HG03159 (cell line): ENCODE measurements around the gene WASHC2A.
"Not testable (repeated sequence)": the region's sequence is repeated elsewhere in the genome, so short reads cannot be mapped to it uniquely, and the experiment has no call there.

Source experiments
- ATAC-seq: cut with Tn5 transposase; IDR thresholded peaks from one replicate; pipeline ENCODE4 v1.9.1; 2021; ENCODE audit warnings: mild to moderate bottlenecking, moderate library complexity; ENCODE audit not compliant: unreplicated experiment

The WASHC2A gene

DNA sequence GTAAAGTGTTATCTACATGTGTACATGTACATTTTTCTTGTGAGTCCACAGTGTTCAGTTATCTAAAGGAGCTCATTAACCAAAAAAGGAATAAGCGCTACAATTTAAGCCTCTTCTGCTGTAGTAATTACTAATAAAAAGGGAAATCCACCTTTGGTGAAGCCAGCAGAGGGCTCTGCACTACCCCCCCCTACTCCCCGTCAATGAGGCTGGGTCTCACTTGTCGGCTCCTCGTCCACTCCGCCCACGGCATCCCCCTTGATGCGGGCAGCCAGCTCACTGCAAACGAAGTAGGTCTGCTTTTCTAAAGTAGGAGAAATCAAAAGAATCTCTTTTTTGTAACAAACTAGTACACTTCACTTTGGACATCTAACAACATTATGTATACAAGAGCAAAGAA is 4.7 kb upstream of the WASHC2A start:
- no peak for ATAC-seq

DNA sequence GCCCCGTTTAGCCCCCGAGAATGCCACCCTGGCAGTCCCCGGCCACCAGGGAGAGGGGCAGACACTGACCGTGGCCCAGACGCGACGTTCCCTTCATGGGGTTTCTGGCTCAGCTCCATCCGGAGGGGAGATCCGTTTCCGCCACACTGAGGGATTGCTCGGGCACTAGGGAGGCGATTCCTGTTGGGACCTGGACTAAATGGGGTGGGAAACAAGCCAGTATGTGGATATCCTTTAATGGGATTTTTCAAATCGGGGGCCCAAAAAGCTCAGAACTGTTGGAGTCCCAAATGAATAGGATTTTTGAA is 552 bp downstream of the WASHC2A start:
- ATAC-seq = not testable (repeated sequence)

DNA sequence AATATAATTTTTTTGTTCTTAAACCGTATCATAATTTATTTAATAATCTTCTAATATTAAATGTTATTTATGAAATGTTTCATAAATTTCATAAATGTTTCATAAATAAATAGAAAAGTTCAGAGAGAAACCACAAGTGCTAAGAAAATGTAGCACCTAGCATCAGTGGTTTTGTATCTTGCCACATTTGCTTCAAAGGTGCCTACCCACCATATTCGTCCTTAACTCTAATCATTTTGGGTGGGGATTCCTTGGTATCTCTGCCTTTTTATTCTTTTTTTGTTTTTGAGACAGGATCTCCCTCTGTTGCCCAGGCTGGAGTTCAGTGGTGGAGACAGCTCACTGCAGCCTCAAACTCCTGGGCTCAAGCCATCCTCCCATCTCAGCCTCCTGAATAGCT is 7.4 kb downstream of the WASHC2A start:
- not testable (repeated sequence) for ATAC-seq

DNA sequence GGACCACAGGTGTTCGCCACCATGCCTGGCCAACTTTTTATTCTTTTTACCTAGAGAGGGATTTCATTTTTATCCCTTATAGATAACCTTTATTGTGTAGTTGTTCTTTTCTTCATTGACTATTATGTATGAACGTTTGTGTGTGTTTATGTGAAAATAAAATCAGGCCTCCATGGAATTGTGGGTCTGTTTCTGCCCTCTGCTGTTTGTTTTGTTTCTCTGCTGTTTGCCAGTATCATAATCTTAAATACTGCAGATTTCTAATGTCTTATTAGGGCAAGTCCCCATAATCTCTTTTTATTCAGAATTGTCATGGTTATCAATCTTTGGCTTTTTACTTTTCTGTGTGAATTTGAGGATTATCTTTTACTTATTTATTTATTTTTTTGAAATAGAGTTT is 7.8 kb downstream of the WASHC2A start:
- ATAC-seq = not testable (repeated sequence)

DNA sequence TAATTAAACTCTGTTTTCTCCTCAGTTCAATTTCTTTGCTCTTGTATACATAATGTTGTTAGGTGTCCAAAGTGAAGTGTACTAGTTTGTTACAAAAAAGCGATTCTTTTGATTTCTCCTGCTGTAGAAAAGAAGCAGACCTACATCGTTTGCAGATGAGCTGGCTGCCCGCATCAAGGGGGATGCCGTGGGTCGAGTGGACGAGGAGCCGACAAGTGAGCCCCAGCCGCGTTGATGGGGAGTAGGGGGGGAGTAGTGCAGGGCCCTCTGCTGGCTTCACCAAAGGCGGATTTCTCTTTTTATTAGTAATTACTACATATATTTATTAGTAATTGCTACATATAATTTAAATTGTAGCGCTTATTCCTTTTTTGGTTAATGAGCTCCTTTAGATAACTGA is 23.6 kb downstream of the WASHC2A start:
- not testable (repeated sequence) for ATAC-seq

DNA sequence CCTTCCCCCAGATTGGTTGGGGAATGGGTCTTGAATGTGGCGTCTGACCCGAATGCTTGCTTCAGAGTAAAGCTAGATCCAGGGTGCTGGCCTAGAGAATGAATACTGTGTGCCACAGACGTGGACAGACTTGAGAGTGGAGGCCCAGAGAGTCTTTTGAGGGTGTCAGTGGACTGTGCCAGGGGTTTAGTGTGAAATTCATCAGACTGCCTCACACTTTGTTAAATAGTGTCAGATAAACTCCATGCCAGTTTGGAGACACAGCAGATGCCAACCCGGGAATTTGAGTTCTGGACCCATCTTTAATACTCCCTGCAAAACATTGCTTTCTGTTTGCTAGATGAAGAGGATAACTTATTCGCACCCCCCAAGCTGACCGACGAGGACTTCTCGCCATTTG is 25.2 kb downstream of the WASHC2A start:
- not testable (repeated sequence) for ATAC-seq

DNA sequence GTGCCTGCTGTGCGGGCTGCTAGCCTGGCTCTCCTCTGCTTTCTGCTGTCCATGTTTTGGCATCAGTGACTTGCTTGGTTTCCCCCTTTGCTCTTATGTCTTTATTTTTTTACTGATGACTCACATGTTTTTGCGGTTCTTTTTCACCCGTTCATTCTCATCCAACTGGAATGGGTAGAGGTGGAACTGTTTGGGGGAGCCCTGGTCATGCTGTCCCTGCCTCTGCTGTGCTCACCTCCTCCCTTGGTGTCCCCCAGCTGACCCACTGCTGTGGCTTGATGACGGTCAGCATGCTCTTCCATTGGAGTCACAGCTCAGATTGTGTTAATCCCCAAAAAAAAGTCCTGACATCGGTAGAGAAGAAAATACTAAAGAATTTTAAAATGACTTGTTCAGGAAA is 26.9 kb downstream of the WASHC2A start:
- not testable (repeated sequence) for ATAC-seq

DNA sequence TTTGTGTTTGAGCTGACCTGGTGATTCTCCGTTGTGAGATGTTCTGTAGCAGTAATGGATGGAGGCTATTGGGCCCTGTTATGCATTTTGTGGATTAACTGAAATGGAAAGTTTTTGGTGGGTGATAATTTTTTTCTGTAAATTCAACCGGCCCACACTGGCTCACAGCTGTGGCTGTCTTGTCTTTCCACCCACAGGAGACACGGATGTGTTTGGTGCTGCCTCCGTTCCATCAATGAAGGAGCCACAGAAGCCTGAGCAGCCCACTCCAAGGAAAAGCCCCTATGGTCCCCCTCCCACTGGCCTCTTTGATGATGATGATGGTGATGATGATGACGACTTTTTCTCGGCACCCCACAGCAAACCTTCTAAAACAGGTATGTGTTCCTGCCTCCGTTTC is 27.6 kb downstream of the WASHC2A start:
- ATAC-seq = not testable (repeated sequence)

DNA sequence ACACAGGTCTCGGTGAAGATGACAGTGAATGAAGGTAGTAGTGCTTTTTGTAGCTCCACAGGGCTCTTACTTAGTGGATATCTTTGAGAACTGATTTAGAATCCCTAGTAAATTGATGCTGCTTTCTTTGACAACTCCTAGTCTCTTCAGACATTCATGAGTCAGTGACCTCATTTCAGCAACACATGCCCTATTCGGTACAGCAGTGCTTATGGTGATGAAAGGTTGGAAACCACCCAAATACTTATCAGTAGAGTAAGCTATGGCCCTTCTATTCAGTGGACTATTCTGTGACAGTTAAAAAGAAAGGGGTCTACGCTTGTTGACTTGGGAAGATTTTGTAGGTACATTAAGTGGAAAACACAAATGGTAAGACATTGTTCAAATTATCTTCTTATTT is 29.0 kb downstream of the WASHC2A start:
- not testable (repeated sequence) for ATAC-seq

DNA sequence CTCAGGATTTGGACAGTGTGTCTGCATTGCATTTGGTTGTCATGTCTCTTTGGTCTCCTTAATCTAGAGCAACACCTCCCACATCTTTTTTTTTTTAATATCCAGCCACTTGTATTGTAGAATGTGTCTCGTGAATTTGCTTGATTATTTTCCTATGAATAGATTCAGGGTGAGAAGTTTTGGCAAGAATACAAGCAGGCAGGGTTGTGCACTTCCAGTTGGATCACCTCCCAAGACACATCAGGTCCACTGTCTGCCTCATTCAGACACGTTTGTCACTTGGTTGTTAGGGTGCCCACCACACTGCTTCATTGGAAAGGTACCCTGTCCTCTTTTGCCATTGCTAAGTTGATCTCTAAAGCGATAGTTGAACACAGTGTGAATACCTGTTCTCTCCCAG is 30.9 kb downstream of the WASHC2A start:
- ATAC-seq = not testable (repeated sequence)

DNA sequence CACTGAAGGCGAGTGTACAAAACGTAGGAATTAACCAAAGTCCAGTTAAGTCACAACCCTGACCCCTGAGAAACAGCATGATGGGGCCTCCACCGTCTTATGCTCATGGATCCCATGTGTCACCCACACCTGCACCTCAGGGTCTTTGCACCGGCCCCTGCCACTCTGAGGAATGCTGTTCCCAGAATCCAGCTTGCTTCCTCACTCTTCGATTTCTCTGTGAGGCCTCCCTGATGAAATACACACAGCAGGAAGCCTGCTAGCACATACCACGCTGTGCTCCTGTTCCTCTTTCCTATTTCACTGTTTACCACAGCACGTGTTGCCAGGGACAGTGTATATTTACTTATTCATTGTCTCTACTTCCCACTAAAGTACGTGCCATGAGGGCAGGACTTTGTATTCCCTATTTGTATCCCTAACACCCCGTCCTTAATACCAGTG is 33.4 kb downstream of the WASHC2A start:
- ATAC-seq = not testable (repeated sequence)

DNA sequence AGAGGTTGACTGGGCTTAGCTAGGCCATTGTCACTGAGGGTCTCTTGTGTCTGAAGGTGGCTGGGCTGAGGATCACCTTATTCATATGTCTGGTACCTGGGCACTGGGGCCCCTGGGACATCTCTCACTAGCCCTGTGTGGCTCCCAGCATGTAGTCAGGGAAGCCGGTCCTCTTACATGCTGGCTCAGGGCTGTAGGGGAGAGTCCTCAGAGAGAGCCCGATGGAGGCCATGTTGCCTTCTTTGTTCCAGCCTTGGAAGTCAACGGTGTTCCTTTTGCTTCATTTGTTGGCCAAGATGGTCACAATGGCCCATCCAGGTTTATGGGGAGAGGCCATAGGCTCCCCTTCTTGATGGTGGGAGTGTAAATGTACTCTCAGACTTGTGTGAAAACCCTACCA is 34.0 kb downstream of the WASHC2A start:
- ATAC-seq = peak; percentile 11

DNA sequence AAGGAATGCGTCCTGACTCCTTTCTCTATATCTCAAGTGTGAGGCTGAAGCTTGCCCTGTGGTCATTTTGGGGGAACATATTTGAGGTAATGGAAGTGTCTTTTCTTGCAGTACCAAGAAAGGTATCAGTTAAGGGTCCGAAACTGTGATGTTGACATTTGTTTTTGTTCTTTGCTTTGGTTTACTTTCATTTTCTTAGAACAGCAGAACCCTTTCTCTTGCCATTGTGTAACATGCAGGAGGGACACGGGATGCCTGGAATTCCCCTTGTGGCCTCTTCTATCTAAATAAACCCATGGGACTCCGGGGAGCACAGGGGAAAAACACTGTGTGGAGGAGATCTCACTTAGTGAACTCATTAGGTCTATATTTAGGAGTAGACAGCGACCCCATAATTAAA is 34.5 kb downstream of the WASHC2A start:
- ATAC-seq = peak; percentile 62

DNA sequence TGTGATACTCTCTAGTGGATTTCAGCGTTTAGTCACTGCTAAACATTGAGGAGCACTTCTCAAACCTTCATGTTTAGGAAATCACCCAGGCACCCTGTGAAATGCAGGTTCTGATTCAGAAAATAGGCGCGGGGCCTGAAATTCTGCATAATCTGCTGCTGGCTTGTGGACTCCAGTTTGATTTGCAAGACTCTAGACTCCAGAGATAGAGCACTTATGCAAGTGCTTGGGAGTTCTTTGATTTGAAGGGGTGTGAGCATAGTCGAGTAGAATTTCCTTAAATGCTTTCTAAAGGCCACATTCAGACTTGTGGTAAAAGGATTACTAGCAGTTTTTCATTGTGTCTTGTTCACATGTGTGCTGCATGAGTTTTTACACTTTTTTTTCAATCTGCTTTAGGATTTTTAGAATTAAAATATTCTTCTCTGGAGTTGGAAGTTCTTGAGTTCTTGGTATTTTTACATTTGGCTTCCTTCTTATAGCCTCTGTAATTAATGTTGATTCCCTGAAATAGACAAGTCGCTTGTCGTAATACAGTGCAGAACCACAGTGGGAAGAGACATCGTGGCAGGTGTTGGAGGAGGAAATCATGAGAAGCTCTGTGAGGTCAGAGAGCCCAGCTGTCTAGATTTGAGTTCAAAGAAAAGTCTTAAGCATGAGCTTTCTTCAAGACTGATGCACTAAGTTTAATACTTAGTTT is 41.4 kb downstream of the WASHC2A start:
- ATAC-seq = not testable (repeated sequence)

DNA sequence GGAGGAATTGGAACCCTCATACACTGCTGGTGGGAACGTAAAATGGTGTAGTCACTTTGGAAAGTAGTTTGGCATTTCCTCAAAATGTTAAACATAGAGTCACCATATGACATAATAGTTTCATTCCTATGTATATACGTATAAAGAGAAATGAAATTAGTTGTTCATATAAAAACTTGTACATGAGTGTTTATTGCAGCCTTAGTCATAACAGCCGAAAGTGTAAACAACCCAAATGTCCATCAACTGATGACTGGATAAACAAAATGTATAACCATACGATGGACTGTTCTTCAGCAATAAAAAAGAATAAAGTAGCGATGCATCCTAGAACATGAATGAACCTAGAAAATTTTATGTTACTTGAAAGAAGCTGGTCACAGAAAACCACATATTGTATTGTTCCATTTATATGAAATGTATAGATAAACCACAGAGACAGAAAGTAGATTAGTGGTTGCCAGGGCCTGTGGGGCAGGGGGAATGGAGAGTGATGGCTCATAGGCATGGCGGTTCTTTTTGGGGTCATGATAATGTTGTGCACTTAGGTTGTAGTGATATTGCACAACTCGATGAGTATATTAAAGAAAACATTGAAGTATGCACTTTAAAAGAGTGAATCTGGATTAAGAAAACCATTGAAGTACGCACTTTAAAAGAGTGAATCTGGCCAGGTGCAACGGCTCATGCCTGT is 44.8 kb downstream of the WASHC2A start:
- not testable (repeated sequence) for ATAC-seq

DNA sequence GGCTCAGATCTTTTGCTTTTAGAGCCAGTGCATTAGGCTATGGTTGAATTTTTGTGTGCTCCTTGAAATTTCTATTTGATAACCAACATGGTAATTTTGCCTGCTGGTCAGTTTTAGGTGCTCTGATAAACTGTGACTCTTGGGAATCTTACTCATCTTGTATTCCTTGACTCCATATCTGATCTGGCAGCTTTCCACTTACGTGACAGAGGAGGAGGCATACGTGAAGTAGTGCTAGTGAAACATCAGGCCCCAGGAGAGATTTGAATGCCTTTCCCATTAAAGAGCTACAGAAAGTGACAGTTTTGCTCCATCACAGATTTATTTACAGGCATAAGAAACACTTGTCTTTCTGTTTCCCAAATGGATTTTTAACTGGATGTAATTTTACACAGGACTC is 59.0 kb downstream of the WASHC2A start:
- ATAC-seq = not testable (repeated sequence)

DNA sequence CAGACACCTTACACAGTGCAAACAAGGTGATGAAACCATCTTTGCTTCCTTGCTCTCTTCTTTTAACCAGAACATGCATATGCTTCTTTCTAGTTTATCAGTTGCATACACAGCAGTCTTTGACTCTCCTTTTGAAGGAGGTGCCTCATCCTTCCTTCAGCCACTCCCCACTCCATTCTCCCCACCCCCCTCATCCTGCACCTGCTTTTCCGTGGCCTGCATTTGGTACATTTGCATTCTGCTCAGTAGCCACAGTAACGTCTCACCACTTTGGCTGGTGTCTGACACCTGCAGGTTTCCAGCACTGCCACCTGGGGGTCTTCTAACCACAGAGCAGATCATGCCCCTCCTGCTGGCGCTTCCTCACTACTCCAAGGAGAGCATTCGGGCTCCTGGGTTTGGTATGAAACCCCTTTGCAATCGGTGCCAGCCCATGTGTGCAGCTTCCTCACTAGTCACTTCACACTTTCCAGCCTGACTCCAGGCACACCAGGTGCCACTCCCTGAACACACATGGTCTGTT is 60.1 kb downstream of the WASHC2A start:
- ATAC-seq = not testable (repeated sequence)

DNA sequence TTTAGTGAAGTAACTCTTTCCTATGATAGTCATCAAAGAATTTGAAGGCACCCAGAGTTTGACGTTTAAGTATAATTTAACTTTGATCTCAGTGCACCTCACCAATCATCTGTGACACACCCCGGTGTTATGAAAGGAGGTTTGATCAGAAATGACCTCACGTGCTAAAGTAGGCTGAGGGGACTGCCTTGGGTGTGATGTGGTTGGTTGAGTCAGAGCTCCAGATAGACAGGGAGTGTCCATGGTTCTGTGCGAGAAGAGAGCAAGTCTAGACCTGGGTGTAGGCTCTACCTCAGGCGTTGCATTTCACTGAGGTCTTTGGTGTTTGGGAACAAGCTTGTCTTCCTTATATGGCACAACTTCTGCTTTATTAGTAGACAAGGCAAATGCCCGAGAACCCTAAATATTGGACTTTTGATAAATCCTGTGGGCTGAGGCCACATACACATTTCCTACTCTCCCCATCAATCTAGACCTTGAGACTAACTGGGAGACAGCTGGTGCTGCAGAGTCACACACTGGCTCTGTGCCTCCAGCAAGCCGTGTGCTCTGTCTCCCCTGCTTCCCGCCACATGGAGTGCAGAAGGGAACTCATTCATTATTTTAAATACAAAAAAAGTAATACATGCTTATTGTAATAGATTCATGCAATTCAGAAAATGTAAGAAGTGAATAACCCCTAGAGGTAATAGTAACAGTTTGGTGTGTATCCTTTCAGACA is 63.7 kb downstream of the WASHC2A start:
- ATAC-seq = not testable (repeated sequence)

DNA sequence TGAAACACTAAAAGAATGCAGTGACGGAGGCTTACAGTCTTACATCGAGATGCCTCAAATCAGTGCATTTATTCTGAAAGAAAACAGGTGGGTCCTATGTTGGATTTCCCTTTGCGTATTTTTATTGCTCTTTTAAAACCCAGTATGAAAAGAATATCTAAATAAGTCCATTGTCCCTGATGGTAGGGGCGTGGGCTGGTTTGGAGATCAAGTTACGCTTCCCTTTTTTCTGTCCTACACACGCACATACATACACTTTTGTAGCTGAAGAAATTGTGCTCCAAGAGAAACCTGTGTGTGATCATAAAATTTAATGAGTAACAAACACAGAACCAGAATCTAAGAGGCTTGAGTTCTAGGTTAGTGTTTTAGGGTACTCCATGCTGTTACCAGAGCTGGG is 64.6 kb downstream of the WASHC2A start:
- ATAC-seq = not testable (repeated sequence)

DNA sequence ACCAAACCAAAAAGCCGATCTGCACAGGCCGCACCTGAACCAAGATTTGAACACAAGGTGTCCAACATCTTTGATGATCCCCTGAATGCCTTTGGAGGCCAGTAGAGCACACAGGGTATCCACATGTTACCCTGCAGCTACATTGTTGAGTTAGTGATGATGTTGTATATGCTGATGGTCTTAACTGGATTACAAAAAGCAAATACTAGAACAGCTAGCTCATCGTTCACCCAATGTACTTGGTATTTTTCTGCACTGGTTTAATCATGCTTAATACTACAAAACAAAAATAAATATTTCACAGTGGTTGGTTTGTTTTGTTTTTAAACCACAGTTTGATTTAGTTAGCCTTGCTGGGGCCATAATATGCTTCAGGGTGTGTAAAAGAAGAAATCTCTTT is 65.1 kb downstream of the WASHC2A start:
- not testable (repeated sequence) for ATAC-seq

DNA sequence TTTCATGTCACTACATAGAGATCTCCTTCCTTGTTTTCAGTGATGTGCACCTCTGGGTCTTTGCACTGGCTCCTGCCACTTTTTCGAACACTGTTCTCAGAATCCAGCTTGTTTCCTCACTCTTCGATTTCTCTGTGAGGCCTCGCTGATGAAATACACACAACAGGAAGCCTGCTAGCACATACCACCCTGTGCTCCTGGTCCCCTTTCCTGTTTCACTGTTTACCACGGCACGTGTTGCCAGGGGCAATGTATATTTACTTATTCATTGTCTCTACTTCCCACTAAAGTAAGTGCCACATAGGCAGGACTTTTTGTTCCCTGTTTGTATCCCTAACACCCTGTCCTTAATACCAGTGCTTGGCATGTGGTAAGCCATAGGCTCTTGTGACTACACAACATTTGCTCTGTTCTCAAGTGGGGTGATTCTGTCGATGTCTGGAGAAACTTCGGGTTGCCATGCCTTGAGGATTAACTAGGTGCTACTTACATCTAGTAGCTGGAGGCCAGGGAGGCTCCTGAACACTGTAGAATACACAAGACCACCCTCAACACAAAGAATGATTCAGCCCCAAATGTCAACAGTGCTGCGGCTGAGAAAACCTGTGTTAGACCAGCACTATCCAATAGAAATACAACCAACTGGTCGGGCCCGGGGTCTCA is 75.9 kb downstream of the WASHC2A start:
- ATAC-seq = not testable (repeated sequence)
